H1 (cell line): Measurements from ENCODE around the gene KCNQ1. TPM values are rescaled to one million over a fixed set of nuclear protein-coding genes. Genes with fewer than 3 reads are reported as not detected.

Experiments used
- CTCF ChIA-PET: fragments of 300-600 bp; sonication (Branson Sonifier 250); formaldehyde crosslinking; loops from one replicate; lab custom pipeline; 2021; ENCODE audit not compliant: partially characterized antibody; lab: Charles Lee
- POLR2A ChIA-PET: fragments of 300-600 bp; sonication (Branson Sonifier 250); formaldehyde crosslinking; loops from one replicate; lab custom pipeline; 2021; ENCODE audit warnings: inconsistent platforms; ENCODE audit not compliant: partially characterized antibody; lab: Charles Lee
- DNase-seq, 2 experiments: peaks; one replicate each; pipeline versions ENCODE4 v3.0.0 to v3.0.0-alpha.2; 2010 to 2022; ENCODE audit warnings: low spot score in 2 of 2, low read depth in 1 of 2, mixed read lengths in 1 of 2
- FAIRE-seq: peaks from 2 replicates; lab custom pipeline; 2011; peaks lifted over from hg19 to GRCh38; lab: Jason Lieb, UNC
- H2AFZ ChIP-seq: 2 replicates; pipeline ENCODE4 v1.8.1; 2012; ENCODE audit warnings: low read length, inconsistent platforms
- H2AK5ac ChIP-seq: 2 replicates; pipeline ENCODE4 v1.6.1; 2013; ENCODE audit warnings: low read depth, low read length
- H2BK120ac ChIP-seq: replicated peaks from 2 replicates; pipeline ENCODE3; 2013; ENCODE audit warnings: low read depth, low read length, inconsistent platforms
- H2BK12ac ChIP-seq: 2 replicates; pipeline ENCODE4 v1.6.1; 2013; ENCODE audit warnings: low read depth, low read length
- H2BK15ac ChIP-seq: 2 replicates; pipeline ENCODE4 v1.6.1; 2013; ENCODE audit warnings: low read length
- H2BK20ac ChIP-seq: 2 replicates; pipeline ENCODE4 v1.6.1; 2013; ENCODE audit warnings: low read length
- H2BK5ac ChIP-seq: 2 replicates; pipeline ENCODE4 v1.6.1; 2013; ENCODE audit warnings: low read depth, low read length
- H3K14ac ChIP-seq: 2 replicates; pipeline ENCODE4 v1.6.1; 2013; ENCODE audit warnings: inconsistent platforms; ENCODE audit not compliant: insufficient read length
- H3K18ac ChIP-seq: 2 replicates; pipeline ENCODE4 v1.6.1; 2013; ENCODE audit warnings: low read length; ENCODE audit errors: extremely low read depth
- H3K23ac ChIP-seq: 2 replicates; pipeline ENCODE4 v1.6.1; 2013; ENCODE audit warnings: inconsistent platforms; ENCODE audit not compliant: insufficient read length
- H3K23me2 ChIP-seq: 2 replicates; pipeline ENCODE4 v1.6.1; 2013; ENCODE audit warnings: low read depth, low read length
- H3K27ac ChIP-seq: 2 replicates; pipeline ENCODE4 v1.6.1; 2011; ENCODE audit warnings: low read depth, low read length, inconsistent platforms
- H3K27me3 ChIP-seq, 4 experiments: replicated peaks in 1 of 4; 1 replicate in 1 of 4; 2 replicates in 3 of 4; pipeline versions ENCODE4 v1.6.1 to v1.8.1; 2011 to 2013; ENCODE audit warnings: low read length in 3 of 4, mild to moderate bottlenecking in 3 of 4, inconsistent platforms in 2 of 4, mixed read lengths in 2 of 4, moderate library complexity in 1 of 4; ENCODE audit not compliant: control insufficient read depth in 3 of 4, insufficient read depth in 3 of 4; ENCODE audit errors: extremely low read depth in 1 of 4
- H3K36me3 ChIP-seq, 4 experiments: 2 replicates each; pipeline versions ENCODE4 v1.6.1 to v1.8.1; 2011 to 2013; ENCODE audit warnings: mild to moderate bottlenecking in 4 of 4, low read length in 3 of 4, moderate library complexity in 2 of 4, control low read depth in 1 of 4, inconsistent platforms in 1 of 4; ENCODE audit not compliant: insufficient read depth in 4 of 4, control insufficient read depth in 2 of 4
- H3K4ac ChIP-seq: replicated peaks from 2 replicates; pipeline ENCODE3; 2013; ENCODE audit warnings: low read length, low read depth, mixed read lengths, inconsistent platforms; ENCODE audit not compliant: insufficient read length
- H3K4me1 ChIP-seq, 4 experiments: replicated peaks in 1 of 4; 1 replicate in 1 of 4; 2 replicates in 3 of 4; pipeline versions ENCODE4 v1.6.1 to v1.8.1; 2011 to 2013; ENCODE audit warnings: low read length in 3 of 4, inconsistent platforms in 2 of 4, mixed read lengths in 1 of 4; ENCODE audit not compliant: insufficient read depth in 4 of 4, control insufficient read depth in 3 of 4
- H3K4me2 ChIP-seq, 2 experiments: 2 replicates each; pipeline versions ENCODE4 v1.6.1 to v1.8.1; 2011 to 2013; ENCODE audit warnings: low read depth in 2 of 2, low read length in 2 of 2, control low read depth in 1 of 2, inconsistent platforms in 1 of 2, mild to moderate bottlenecking in 1 of 2; ENCODE audit not compliant: insufficient read depth in 1 of 2
- H3K4me3 ChIP-seq, 4 experiments: fragments of 200-600, 300-600 bp in 1 of 4; sonication (generic), shearing (Covaris generic), sonication (Bioruptor Twin) in 1 of 4; 2 replicates each; pipeline versions ENCODE4 v1.5.1 to v1.8.1; 2011 to 2016; ENCODE audit warnings: low read length in 4 of 4, low read depth in 3 of 4, control low read depth in 2 of 4, inconsistent platforms in 2 of 4, mild to moderate bottlenecking in 2 of 4, mixed read lengths in 1 of 4, moderate library complexity in 1 of 4; ENCODE audit not compliant: insufficient read depth in 2 of 4; ENCODE audit errors: extremely low read depth in 1 of 4
- H3K56ac ChIP-seq: replicated peaks from 2 replicates; pipeline ENCODE3; 2013; ENCODE audit warnings: low read depth, mild to moderate bottlenecking, mixed read lengths, low read length, inconsistent platforms; ENCODE audit not compliant: insufficient read length
- H3K79me1 ChIP-seq: 2 replicates; pipeline ENCODE4 v1.6.1; 2013; ENCODE audit warnings: low read depth, low read length, control low read depth
- H3K79me2 ChIP-seq, 2 experiments: 2 replicates each; pipeline versions ENCODE4 v1.6.1 to v1.8.1; 2012 to 2013; ENCODE audit warnings: low read length in 2 of 2, mild to moderate bottlenecking in 2 of 2, inconsistent platforms in 1 of 2; ENCODE audit not compliant: insufficient read depth in 2 of 2, control insufficient read depth in 1 of 2
- H3K9ac ChIP-seq, 4 experiments: replicated peaks in 1 of 4; 1 replicate in 1 of 4; 2 replicates in 3 of 4; pipeline versions ENCODE4 v1.6.1 to v1.8.1; 2011 to 2013; ENCODE audit warnings: low read depth in 3 of 4, low read length in 3 of 4, control low read depth in 2 of 4, mild to moderate bottlenecking in 2 of 4, moderate library complexity in 2 of 4, inconsistent platforms in 1 of 4; ENCODE audit errors: extremely low read depth in 1 of 4
- H3K9me3 ChIP-seq, 2 experiments: 2 replicates each; pipeline versions ENCODE4 v1.6.1 to v1.8.1; 2012 to 2013; ENCODE audit warnings: mild to moderate bottlenecking in 2 of 2, moderate library complexity in 2 of 2, control low read depth in 1 of 2, inconsistent platforms in 1 of 2, low read depth in 1 of 2, low read length in 1 of 2, mixed read lengths in 1 of 2; ENCODE audit not compliant: insufficient read depth in 2 of 2
- H4K20me1 ChIP-seq, 2 experiments: replicated peaks in 1 of 2; 2 replicates each; pipeline versions ENCODE3 to v1.8.1; 2011 to 2013; ENCODE audit warnings: inconsistent platforms in 2 of 2, low read length in 2 of 2, mild to moderate bottlenecking in 1 of 2; ENCODE audit not compliant: insufficient read depth in 2 of 2, control insufficient read depth in 1 of 2
- H4K5ac ChIP-seq: 2 replicates; pipeline ENCODE4 v1.6.1; 2013; ENCODE audit warnings: low read length, low read depth, mixed read lengths, inconsistent platforms; ENCODE audit not compliant: insufficient read length
- H4K8ac ChIP-seq: 2 replicates; pipeline ENCODE4 v1.8.0; 2013; ENCODE audit warnings: mild to moderate bottlenecking, moderate library complexity, low read length, inconsistent platforms; ENCODE audit not compliant: insufficient read depth; ENCODE audit errors: extremely low read depth
- H4K91ac ChIP-seq: replicated peaks from 2 replicates; pipeline ENCODE3; 2013; ENCODE audit warnings: low read length, mixed read lengths, inconsistent platforms; ENCODE audit not compliant: insufficient read length
- BACH1 ChIP-seq: IDR thresholded peaks from 2 replicates; pipeline ENCODE4 v1.6.1; 2012; ENCODE audit warnings: low read length, improper control_type of control experiment
- CTBP2 ChIP-seq: IDR thresholded peaks from 2 replicates; pipeline ENCODE4 v1.7.0; 2011; ENCODE audit warnings: borderline replicate concordance, mild to moderate bottlenecking, moderate library complexity, mixed read lengths, low read length; ENCODE audit not compliant: insufficient read depth, insufficient read length
- EGR1 ChIP-seq: IDR thresholded peaks from 2 replicates; pipeline ENCODE4 v1.6.1; 2011; ENCODE audit warnings: low read depth, low read length, borderline replicate concordance
- EZH2 ChIP-seq: fragments of 200-600 bp; sonication (generic); IDR thresholded peaks from 2 replicates; pipeline ENCODE4 v1.7.1; 2012; ENCODE audit warnings: low read depth, mild to moderate bottlenecking, moderate library complexity, low read length, inconsistent platforms; ENCODE audit not compliant: severe bottlenecking
- POU5F1 ChIP-seq: IDR thresholded peaks from 2 replicates; pipeline ENCODE4 v1.6.1; 2011; ENCODE audit warnings: low read depth, mild to moderate bottlenecking, low read length, moderate library complexity
- RFX5 ChIP-seq: IDR thresholded peaks from 2 replicates; pipeline ENCODE4 v1.6.1; 2011; ENCODE audit warnings: low read depth, low read length, improper control_type of control experiment, borderline replicate concordance
- SP4 ChIP-seq: IDR thresholded peaks from 2 replicates; pipeline ENCODE4 v1.6.1; 2012; ENCODE audit warnings: low read length, inconsistent platforms
- WGBS, 2 experiments: shearing (Covaris generic) in 1 of 2; methylation state at CpG; one replicate each; pipeline versions ENCODE4 v1.1.6 to v1.1.7; 2013 to 2015; ENCODE audit warnings: low lambda C conversion rate in 2 of 2, mixed read lengths in 2 of 2, inconsistent platforms in 1 of 2, low coverage in 1 of 2, missing lambda C conversion rate in 1 of 2; ENCODE audit not compliant: insufficient replicate concordance in 2 of 2, insufficient coverage in 1 of 2, insufficient read length in 1 of 2; ENCODE audit errors: extremely low coverage in 1 of 2, missing lambda C conversion rate in 1 of 2; 5-methylcytosine and 5-hydroxymethylcytosine counted together
- polyA plus RNA-seq, 7 experiments: library from polyadenylated mRNA; depleted of rRNA in 3 of 7; stranded (reverse) in 5 of 7; unstranded in 2 of 7; fragments of >200 nt in 5 of 7; fragments of 200-250 nt in 2 of 7; gene quantifications; 1 replicate in 5 of 7; 2 replicates in 1 of 7; 4 replicates in 1 of 7; pipeline versions ENCODE4 v1.2.1 to v1.2.3, GENCODE V29; 2011 to 2013; ENCODE audit warnings: missing spikeins in 2 of 7, mixed read lengths in 2 of 7
- total RNA-seq: library from RNA; stranded (reverse); fragmentation: NEBNext Ultra II Directional; extraction: Animal tissue kit (Norgen Biotek cat#: 25700); gene quantifications from 2 replicates; pipeline ENCODE4 v1.2.1, GENCODE V29; 2021
- TF ChIP-seq, protein P1 (sequence below), 3 experiments: IDR thresholded peaks; 1 replicate in 2 of 3; 2 replicates in 1 of 3; pipeline versions ENCODE4 v1.5.1 to v1.6.1; 2011; ENCODE audit warnings: low read length in 3 of 3, mild to moderate bottlenecking in 3 of 3, inconsistent platforms in 2 of 3, low read depth in 1 of 3, moderate library complexity in 1 of 3; ENCODE audit not compliant: insufficient read depth in 1 of 3; ENCODE audit errors: control extremely low read depth in 1 of 3

KCNQ1 gene
- total and polyA plus RNA-seq, 2 of the 8 experiments (the other 6 are each of a cell fraction or from before 2014, with no cell fraction given) = 1.9 to 2.0 TPM

DNA sequence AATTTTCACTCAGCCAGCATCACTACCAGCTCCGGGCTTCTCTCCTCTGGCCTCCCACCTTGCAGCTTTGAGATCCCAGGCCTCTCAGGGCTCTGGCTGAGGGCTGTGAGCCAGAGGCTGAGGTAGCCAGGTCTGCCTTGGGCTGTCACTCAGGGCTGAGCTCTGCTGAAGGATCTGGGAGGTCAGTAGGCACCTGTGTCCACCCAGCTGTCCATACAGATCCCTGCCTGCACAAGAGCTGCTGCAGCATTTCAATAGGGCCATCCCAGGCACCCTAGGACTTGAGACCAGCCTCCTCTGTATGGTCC, 242.4 kb downstream of the KCNQ1 start:
- H3K27me3 ChIP-seq = peaks cover 0 to 4% (median 0%) of the 10 kb centered on the region in 4 experiments; a peak in 2 of 7 replicates

More for the DNA sequence above, 242.4 kb downstream of the KCNQ1 start:
- DNase-seq (no peak), FAIRE-seq (no peak)
- no peak overlapping the region for H3K23ac ChIP-seq
- H3K9me3 ChIP-seq = no peaks in the 10 kb centered on the region
- H3K4me3 ChIP-seq = no peak overlapping the region
- H2BK15ac ChIP-seq = peak overlapping the region; percentile 21; the same call in 1 of the 2 replicates
- H2BK120ac ChIP-seq = no peak overlapping the region
- H2BK12ac ChIP-seq = peak overlapping the region; percentile 6; the same call in 1 of the 2 replicates
- H3K18ac ChIP-seq = no peak overlapping the region; the same call in 1 of the 2 replicates
- no peak overlapping the region for H3K56ac ChIP-seq
- no peak overlapping the region for H3K4ac ChIP-seq
- H4K91ac ChIP-seq = peak overlapping the region; percentile 48
- 75% methylated on average over 1 of the region's 1 CpG; no CpG with 5 or more reads in 1 of the 2 experiments for WGBS, 2 experiments
- no peak overlapping the region for H3K9ac ChIP-seq
- H4K20me1 ChIP-seq = peaks cover 6 to 30% of the 10 kb centered on the region in 2 experiments
- no peak overlapping the region for H4K8ac ChIP-seq
- no peak overlapping the region for H3K4me2 ChIP-seq
- no peak overlapping the region for H3K27ac ChIP-seq
- 0 out of 2 replicates have a peak overlapping the region, but pooled peaks have one; percentile 19 for H2AK5ac ChIP-seq
- H3K14ac ChIP-seq = no peak overlapping the region
- POLR2A ChIA-PET = interaction anchor here (0.5 to 2.1 kb wide), 4 partner anchors 12 to 199 kb away, joined by 3 to 8 read pairs (median 4); partner anchors contain the start of genes CDKN1C and KCNQ1OT1
- H4K5ac ChIP-seq = no peak overlapping the region
- H2BK5ac ChIP-seq = no peak overlapping the region
- peaks cover 10% of the 10 kb centered on the region for H3K79me1 ChIP-seq
- H3K23me2 ChIP-seq = no peaks in the 10 kb centered on the region
- TF ChIP-seq EGR1 (no peak), CTBP2 (no peak), EZH2 (no peak), RFX5 (no peak), POU5F1 (no peak), BACH1 (no peak), SP4 (no peak)
- TF ChIP-seq, protein P1, sequence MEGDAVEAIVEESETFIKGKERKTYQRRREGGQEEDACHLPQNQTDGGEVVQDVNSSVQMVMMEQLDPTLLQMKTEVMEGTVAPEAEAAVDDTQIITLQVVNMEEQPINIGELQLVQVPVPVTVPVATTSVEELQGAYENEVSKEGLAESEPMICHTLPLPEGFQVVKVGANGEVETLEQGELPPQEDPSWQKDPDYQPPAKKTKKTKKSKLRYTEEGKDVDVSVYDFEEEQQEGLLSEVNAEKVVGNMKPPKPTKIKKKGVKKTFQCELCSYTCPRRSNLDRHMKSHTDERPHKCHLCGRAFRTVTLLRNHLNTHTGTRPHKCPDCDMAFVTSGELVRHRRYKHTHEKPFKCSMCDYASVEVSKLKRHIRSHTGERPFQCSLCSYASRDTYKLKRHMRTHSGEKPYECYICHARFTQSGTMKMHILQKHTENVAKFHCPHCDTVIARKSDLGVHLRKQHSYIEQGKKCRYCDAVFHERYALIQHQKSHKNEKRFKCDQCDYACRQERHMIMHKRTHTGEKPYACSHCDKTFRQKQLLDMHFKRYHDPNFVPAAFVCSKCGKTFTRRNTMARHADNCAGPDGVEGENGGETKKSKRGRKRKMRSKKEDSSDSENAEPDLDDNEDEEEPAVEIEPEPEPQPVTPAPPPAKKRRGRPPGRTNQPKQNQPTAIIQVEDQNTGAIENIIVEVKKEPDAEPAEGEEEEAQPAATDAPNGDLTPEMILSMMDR (IDR thresholded peaks at IDR 0.05; ENCODE audit: control extremely low read depth in 1 of 3, insufficient read depth in 1 of 3, low read depth in 1 of 3, low read length in 3 of 3) = no peak
- no peak overlapping the region for H2BK20ac ChIP-seq
- H3K79me2 ChIP-seq = peaks cover 0 to 65% of the 10 kb centered on the region in 2 experiments; a peak in 2 of 4 replicates
- CTCF ChIA-PET = interaction anchor here (1.1 to 1.5 kb wide), 4 partner anchors 26 to 205 kb away, joined by 3 to 9 read pairs (median 5); no protein-coding TSS in a partner anchor
- no peak overlapping the region for H2AFZ ChIP-seq
- H3K4me1 ChIP-seq = peaks cover 27 to 60% (median 44%) of the 10 kb centered on the region in 4 experiments
- H3K36me3 ChIP-seq = no peaks in the 10 kb centered on the region
